Stimulated activated CD4-positive, alpha-beta T cell treated with anti-CD3 and anti-CD28 coated beads, Interleukin-4, amount 100 ng/mL, for 48 hours (primary cell): ENCODE results near the gene NEXMIF.
"Not testable (repeated sequence)": the region's sequence is repeated elsewhere in the genome, so short reads cannot be mapped to it uniquely, and the experiment has no call there.

Experiments used
- DNase-seq, 2 donors: peaks; one replicate each; pipeline ENCODE4 v3.0.0-alpha.2; 2020; ENCODE audit warnings: low read depth in 2 of 2

The NEXMIF gene

GRCh38 chrX:74797338-74797887 lies 127.8 kb downstream of the NEXMIF start:
- no peak for DNase-seq

GRCh38 chrX:74788545-74789086 lies 136.6 kb downstream of the NEXMIF start:
- no peak for DNase-seq

GRCh38 chrX:74784629-74785028 lies 140.6 kb downstream of the NEXMIF start:
- DNase-seq = no peak

GRCh38 chrX:74781507-74782034 lies 143.7 kb downstream of the NEXMIF start:
- DNase-seq = no peak

- DNase-seq = no peak
These were observed 146.1 kb downstream of the NEXMIF start for GRCh38 chrX:74779175-74779574.

- no peak for DNase-seq
These were observed 150.3 kb downstream of the NEXMIF start for GRCh38 chrX:74774988-74775387.

- no peak for DNase-seq
These were observed 188.8 kb downstream of the NEXMIF start for GRCh38 chrX:74736450-74736849.

- no peak for DNase-seq
These were observed 220.0 kb downstream of the NEXMIF start for GRCh38 chrX:74705269-74705668.

- not testable (repeated sequence) for DNase-seq
These were observed 223.9 kb downstream of the NEXMIF start for GRCh38 chrX:74701343-74701742.

- DNase-seq = no peak
These were observed 240.8 kb downstream of the NEXMIF start for GRCh38 chrX:74684466-74684865.
